ENCODE measurements around the gene MYCN.

MYCN gene

GRCh38 chr2:15986644-15987043 lies 46.3 kb downstream of the MYCN start:
- Histone ChIP-seq H3K4me3 (ENCODE audit: low read length) (no peak overlapping the region), H3K4me1 (ENCODE audit: control insufficient read depth, insufficient read depth, low read length) (no peaks in the 10 kb centered on the region), H3K27ac (ENCODE audit: low read depth, low read length) (no peak overlapping the region), H3K36me3 (ENCODE audit: control insufficient read depth, insufficient read depth, low read length) (no peaks in the 10 kb centered on the region), H3K9ac (ENCODE audit: low read length) (no peak overlapping the region), H3K27me3 (ENCODE audit: control insufficient read depth, insufficient read depth, low read length) (no peaks in the 10 kb centered on the region)

GRCh38 chr2:15988733-15989132 lies 48.4 kb downstream of the MYCN start:
- H3K9ac ChIP-seq (ENCODE audit: low read length), result no peak overlapping the region
- no peaks in the 10 kb centered on the region for H3K27me3 ChIP-seq (ENCODE audit: control insufficient read depth, insufficient read depth, low read length)
- no peaks in the 10 kb centered on the region for H3K4me1 ChIP-seq (ENCODE audit: control insufficient read depth, insufficient read depth, low read length)
- no peak overlapping the region for H3K27ac ChIP-seq (ENCODE audit: low read depth, low read length)
- H3K4me3 ChIP-seq (ENCODE audit: low read length), result no peak overlapping the region
- H3K36me3 ChIP-seq (ENCODE audit: control insufficient read depth, insufficient read depth, low read length), result no peaks in the 10 kb centered on the region

- H3K27me3 ChIP-seq (ENCODE audit: control insufficient read depth, insufficient read depth, low read length), result no peaks in the 10 kb centered on the region
- H3K9ac ChIP-seq (ENCODE audit: low read length), result no peak overlapping the region
- H3K4me3 ChIP-seq (ENCODE audit: low read length), result no peak overlapping the region
- H3K4me1 ChIP-seq (ENCODE audit: control insufficient read depth, insufficient read depth, low read length), result no peaks in the 10 kb centered on the region
- no peaks in the 10 kb centered on the region for H3K36me3 ChIP-seq (ENCODE audit: control insufficient read depth, insufficient read depth, low read length)
- H3K27ac ChIP-seq (ENCODE audit: low read depth, low read length), result no peak overlapping the region
Observed at GRCh38 chr2:15989559-15989958, 49.2 kb downstream of the MYCN start.

GRCh38 chr2:15990151-15991101 lies 50.1 kb downstream of the MYCN start:
- no peak overlapping the region for H3K4me3 ChIP-seq (ENCODE audit: low read length)
- H3K36me3 ChIP-seq (ENCODE audit: control insufficient read depth, insufficient read depth, low read length), result no peaks in the 10 kb centered on the region
- no peak overlapping the region for H3K27ac ChIP-seq (ENCODE audit: low read depth, low read length)
- H3K27me3 ChIP-seq (ENCODE audit: control insufficient read depth, insufficient read depth, low read length), result no peaks in the 10 kb centered on the region
- no peaks in the 10 kb centered on the region for H3K4me1 ChIP-seq (ENCODE audit: control insufficient read depth, insufficient read depth, low read length)
- no peak overlapping the region for H3K9ac ChIP-seq (ENCODE audit: low read length)

- Histone ChIP-seq H3K4me1 (ENCODE audit: control insufficient read depth, insufficient read depth, low read length) (no peaks in the 10 kb centered on the region), H3K36me3 (ENCODE audit: control insufficient read depth, insufficient read depth, low read length) (no peaks in the 10 kb centered on the region), H3K27ac (ENCODE audit: low read depth, low read length) (no peak overlapping the region), H3K27me3 (ENCODE audit: control insufficient read depth, insufficient read depth, low read length) (no peaks in the 10 kb centered on the region), H3K4me3 (ENCODE audit: low read length) (no peak overlapping the region), H3K9ac (ENCODE audit: low read length) (no peak overlapping the region)
Observed at GRCh38 chr2:15991231-15991630, 50.9 kb downstream of the MYCN start.

- Histone ChIP-seq H3K36me3 (ENCODE audit: control insufficient read depth, insufficient read depth, low read length) (no peaks in the 10 kb centered on the region), H3K27ac (ENCODE audit: low read depth, low read length) (no peak overlapping the region), H3K4me1 (ENCODE audit: control insufficient read depth, insufficient read depth, low read length) (no peaks in the 10 kb centered on the region), H3K4me3 (ENCODE audit: low read length) (no peak overlapping the region), H3K9ac (ENCODE audit: low read length) (no peak overlapping the region), H3K27me3 (ENCODE audit: control insufficient read depth, insufficient read depth, low read length) (no peaks in the 10 kb centered on the region)
Observed at GRCh38 chr2:15992457-15993231, 52.3 kb downstream of the MYCN start.

GRCh38 chr2:15993232-15993610 lies 52.9 kb downstream of the MYCN start:
- Histone ChIP-seq H3K4me3 (ENCODE audit: low read length) (no peak overlapping the region), H3K9ac (ENCODE audit: low read length) (no peak overlapping the region), H3K27ac (ENCODE audit: low read depth, low read length) (no peak overlapping the region), H3K4me1 (ENCODE audit: control insufficient read depth, insufficient read depth, low read length) (no peaks in the 10 kb centered on the region), H3K36me3 (ENCODE audit: control insufficient read depth, insufficient read depth, low read length) (no peaks in the 10 kb centered on the region), H3K27me3 (ENCODE audit: control insufficient read depth, insufficient read depth, low read length) (no peaks in the 10 kb centered on the region)

- H3K27me3 ChIP-seq (ENCODE audit: control insufficient read depth, insufficient read depth, low read length), result no peaks in the 10 kb centered on the region
- no peak overlapping the region for H3K9ac ChIP-seq (ENCODE audit: low read length)
- no peak overlapping the region for H3K27ac ChIP-seq (ENCODE audit: low read depth, low read length)
- H3K36me3 ChIP-seq (ENCODE audit: control insufficient read depth, insufficient read depth, low read length), result no peaks in the 10 kb centered on the region
- no peak overlapping the region for H3K4me3 ChIP-seq (ENCODE audit: low read length)
- no peaks in the 10 kb centered on the region for H3K4me1 ChIP-seq (ENCODE audit: control insufficient read depth, insufficient read depth, low read length)
Observed at GRCh38 chr2:15993666-15994065, 53.3 kb downstream of the MYCN start.

GRCh38 chr2:15995603-15996002 lies 55.3 kb downstream of the MYCN start:
- no peaks in the 10 kb centered on the region for H3K27me3 ChIP-seq (ENCODE audit: control insufficient read depth, insufficient read depth, low read length)
- H3K27ac ChIP-seq (ENCODE audit: low read depth, low read length), result no peak overlapping the region
- no peaks in the 10 kb centered on the region for H3K4me1 ChIP-seq (ENCODE audit: control insufficient read depth, insufficient read depth, low read length)
- H3K36me3 ChIP-seq (ENCODE audit: control insufficient read depth, insufficient read depth, low read length), result no peaks in the 10 kb centered on the region
- no peak overlapping the region for H3K9ac ChIP-seq (ENCODE audit: low read length)
- H3K4me3 ChIP-seq (ENCODE audit: low read length), result no peak overlapping the region

Measured in rectal smooth muscle tissue (tissue), 1 donor.